HG02852 (cell line): ENCODE results near the gene CBX4.

Experiments used
- ATAC-seq: cut with Tn5 transposase; IDR thresholded peaks from one replicate; pipeline ENCODE4 v1.9.1; 2021; ENCODE audit warnings: mild to moderate bottlenecking, moderate library complexity; ENCODE audit not compliant: unreplicated experiment

CBX4 gene

GRCh38 chr17:79839356-79840268 lies at the start of gene CBX4:
Gene CBX4, minus strand, starts transcription at chr17:79839440. Its CDS starts 189 bp downstream, at chr17:79839251.
- peak; percentile 53 for ATAC-seq

DNA sequence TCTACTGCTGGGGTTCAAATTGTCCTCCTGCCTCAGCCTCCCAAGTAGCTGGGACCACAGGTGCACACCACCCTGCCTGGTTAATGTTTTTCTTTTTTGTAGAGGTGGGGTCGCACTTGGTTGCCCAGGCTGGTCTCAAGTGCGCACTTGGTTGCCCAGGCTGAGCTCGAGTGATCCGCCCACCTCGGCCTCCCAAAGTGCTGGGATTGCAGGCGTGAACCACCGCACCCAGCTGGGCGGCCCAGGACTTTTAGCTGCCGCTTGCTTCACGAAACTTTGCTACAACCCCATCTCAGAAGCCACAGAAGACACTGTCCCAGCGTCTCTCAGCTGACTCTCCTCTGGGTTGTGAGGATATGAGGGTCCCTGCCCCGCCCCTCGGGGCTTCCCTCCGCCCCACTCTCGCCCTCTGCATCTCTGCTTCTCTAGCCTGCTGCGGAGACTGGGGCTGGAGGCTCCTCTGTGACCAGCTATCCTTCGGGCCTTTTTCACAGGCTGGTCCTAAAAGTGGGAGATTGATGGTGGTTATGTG lies 48.8 kb upstream of the CBX4 start:
- ATAC-seq: no peak

GRCh38 chr17:79887451-79887991 lies 48.3 kb upstream of the CBX4 start:
- ATAC-seq: no peak

- no peak for ATAC-seq
These were observed 44.0 kb upstream of the CBX4 start for GRCh38 chr17:79883202-79883601.

- no peak for ATAC-seq
These were observed 39.2 kb upstream of the CBX4 start for GRCh38 chr17:79878329-79878947.

- no peak for ATAC-seq
These were observed 37.8 kb upstream of the CBX4 start for GRCh38 chr17:79877041-79877440.

- ATAC-seq: no peak
These were observed 36.3 kb upstream of the CBX4 start for GRCh38 chr17:79875511-79875910.

GRCh38 chr17:79874329-79874981 lies 35.2 kb upstream of the CBX4 start:
- ATAC-seq: no peak

DNA sequence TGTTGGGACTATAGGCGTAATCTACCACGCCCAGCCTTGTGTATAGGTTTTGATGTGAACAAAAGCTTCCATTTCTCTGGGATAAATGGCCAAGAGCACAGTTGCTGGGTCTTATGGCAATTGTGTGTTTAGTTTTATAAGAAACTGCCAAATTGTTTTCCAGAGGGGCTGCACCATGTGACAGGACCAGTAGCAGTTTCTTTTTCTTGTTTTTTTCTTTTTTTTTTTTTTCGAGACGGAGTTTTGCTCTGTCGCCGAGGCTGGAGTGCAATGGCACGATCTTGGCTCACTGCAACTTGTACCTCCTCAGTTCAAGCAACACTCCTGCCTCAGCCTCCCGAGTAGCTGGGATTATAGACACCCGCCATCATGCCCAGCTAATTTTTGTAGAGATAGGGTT lies 34.3 kb upstream of the CBX4 start:
- no peak for ATAC-seq

DNA sequence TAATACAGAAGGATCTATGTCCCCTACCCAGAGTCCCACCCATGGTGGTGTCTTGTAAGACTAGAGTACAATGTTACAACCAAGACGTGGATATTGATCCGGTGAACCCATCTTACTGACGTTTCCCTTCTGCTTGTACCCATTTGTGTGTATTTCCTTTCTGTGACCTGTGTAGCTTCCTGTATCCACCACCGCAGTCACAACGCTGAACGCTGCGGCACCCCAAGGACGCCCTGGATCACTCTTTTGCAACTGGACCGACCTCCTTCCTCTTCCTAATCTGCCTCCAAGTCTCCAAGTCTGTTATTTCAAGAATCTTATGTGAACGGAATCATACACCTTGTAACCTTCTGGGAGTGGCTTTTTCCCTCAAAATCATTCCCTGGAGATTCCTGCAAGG lies 33.5 kb upstream of the CBX4 start:
- no peak for ATAC-seq

DNA sequence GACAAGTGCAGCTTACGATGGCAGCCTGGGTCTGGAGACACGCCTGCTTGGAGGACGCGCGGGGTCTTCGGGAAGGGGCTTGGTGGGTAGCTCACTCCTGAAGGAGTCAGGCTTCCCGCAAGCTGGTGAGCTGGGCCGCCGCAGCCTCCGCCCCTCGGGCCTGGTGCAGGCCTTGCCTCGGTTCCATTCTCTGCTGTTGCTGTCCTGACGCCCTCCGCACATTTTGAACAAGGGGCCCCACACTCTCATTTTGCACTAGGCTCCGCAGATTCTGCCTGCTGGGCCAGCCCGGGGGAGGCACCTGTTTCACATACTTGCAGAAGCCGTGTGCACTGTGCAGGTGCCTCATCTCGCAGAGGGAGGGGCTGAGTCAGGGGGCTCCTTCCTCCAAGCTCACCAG lies 31.9 kb upstream of the CBX4 start:
- no peak for ATAC-seq

DNA sequence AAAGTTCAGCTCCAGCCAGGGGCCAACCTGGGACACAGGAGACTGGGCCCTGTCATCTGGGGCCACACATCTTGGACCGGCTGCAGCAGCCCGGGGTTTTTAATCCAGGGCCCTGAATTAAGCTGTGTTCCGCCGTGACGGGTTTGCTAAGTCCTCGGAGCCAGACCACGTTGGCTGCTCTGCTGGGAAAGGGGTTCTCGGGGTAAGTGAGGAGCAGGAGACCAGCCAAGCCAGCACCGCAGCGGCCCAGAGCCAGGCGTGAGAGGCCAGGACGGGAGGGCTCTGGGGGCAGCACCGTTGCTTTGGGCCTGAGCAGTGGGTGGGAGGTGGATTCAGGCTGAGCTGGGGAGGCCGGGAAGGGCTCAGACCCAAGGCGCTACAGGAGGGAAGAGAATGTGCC lies 31.3 kb upstream of the CBX4 start:
- no peak for ATAC-seq

DNA sequence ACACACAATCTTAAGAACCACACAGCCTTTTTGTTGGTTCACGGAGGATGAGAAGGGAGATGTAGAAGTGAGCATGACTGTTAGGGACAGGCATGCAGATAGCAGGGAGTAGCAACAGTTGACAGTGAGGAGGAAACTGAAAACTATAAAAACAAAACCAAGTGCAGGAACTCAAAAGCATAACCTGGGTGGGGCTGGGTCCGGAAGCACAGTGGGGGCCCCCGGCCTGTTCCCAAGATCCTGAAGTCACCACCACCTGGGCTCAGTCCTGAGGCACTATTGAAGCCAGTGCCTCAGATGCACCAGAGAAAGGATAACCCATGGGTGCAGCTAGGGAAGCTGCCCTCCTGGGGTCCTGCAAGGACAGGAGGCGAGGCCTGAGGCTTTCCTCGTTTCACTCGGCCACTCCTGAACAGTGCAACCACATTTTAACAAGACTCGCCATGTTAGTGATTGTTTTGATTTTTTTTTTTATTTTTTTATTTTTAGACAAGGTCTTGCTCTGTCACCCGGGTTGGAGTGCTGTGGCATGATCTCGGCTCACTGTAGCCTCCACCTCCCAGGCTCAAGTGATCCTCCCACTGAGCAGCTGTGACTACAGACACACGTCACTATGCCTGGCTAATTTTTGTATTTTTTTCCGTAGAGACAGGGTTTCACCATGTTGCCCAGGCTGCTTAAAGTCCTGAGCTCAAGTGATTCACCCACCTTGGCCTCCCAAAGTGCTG lies 27.7 kb upstream of the CBX4 start:
- ATAC-seq: no peak

- no peak for ATAC-seq
These were observed 26.3 kb upstream of the CBX4 start for GRCh38 chr17:79865351-79866210.

- ATAC-seq: no peak
These were observed 25.5 kb upstream of the CBX4 start for GRCh38 chr17:79864617-79865250.

GRCh38 chr17:79864147-79864546 lies 24.9 kb upstream of the CBX4 start:
- ATAC-seq: no peak

GRCh38 chr17:79862771-79863440 lies 23.7 kb upstream of the CBX4 start:
- no peak for ATAC-seq

GRCh38 chr17:79862238-79862637 lies 23.0 kb upstream of the CBX4 start:
- no peak for ATAC-seq
